Sigmoid colon (tissue), 7 donors: ENCODE measurements around the gene SLC47A1. TPM values are rescaled to one million over a fixed set of nuclear protein-coding genes. Genes with fewer than 3 reads are reported as not detected.
"Not testable (repeated sequence)": the region's sequence is repeated elsewhere in the genome, so short reads cannot be mapped to it uniquely, and the experiment has no call there.

Experiments
- DNase-seq: peaks from one replicate; pipeline ENCODE4 v3.0.0-alpha.2; 2019
- H3K27ac ChIP-seq, 4 donors: fragments of 200-600 bp; sonication (generic); one replicate each; pipeline ENCODE4 v1.5.1; 2016 to 2019; ENCODE audit warnings: mild to moderate bottlenecking in 1 of 4
- H3K27me3 ChIP-seq, 3 donors: fragments of 200-600 bp; sonication (generic); one replicate each; pipeline ENCODE4 v1.5.1; 2019; ENCODE audit warnings: mild to moderate bottlenecking in 1 of 3
- H3K36me3 ChIP-seq, 4 donors: fragments of 200-600 bp; sonication (generic); one replicate each; pipeline ENCODE4 v1.5.1; 2016 to 2019
- H3K4me1 ChIP-seq, 4 donors: fragments of 200-600 bp; sonication (generic); one replicate each; pipeline ENCODE4 v1.5.1; 2017 to 2019
- H3K4me3 ChIP-seq, 4 donors: fragments of 200-600 bp; sonication (generic); one replicate each; pipeline ENCODE4 v1.5.1; 2017 to 2019; ENCODE audit warnings: mild to moderate bottlenecking in 2 of 4, moderate library complexity in 1 of 4
- H3K9me3 ChIP-seq, 4 donors: fragments of 200-600 bp in 3 of 4; sonication (generic) in 3 of 4; one replicate each; pipeline versions ENCODE4 v1.5.1 to v1.6.1; 2013 to 2019
- EP300 ChIP-seq, 4 donors: sonication (generic); formaldehyde crosslinking; IDR thresholded peaks; one replicate each; pipeline ENCODE4 v1.6.1; 2017; ENCODE audit warnings: antibody characterized with exemption in 4 of 4
- POLR2A ChIP-seq, 2 donors: fragments of 450-650 bp; IDR thresholded peaks; one replicate each; pipeline ENCODE4 v1.6.1; 2016; ENCODE audit warnings: antibody characterized with exemption in 2 of 2, mild to moderate bottlenecking in 2 of 2, moderate library complexity in 2 of 2
- POLR2AphosphoS5 ChIP-seq, 4 donors: sonication (generic); formaldehyde crosslinking; IDR thresholded peaks; one replicate each; pipeline ENCODE4 v1.6.1; 2017; ENCODE audit warnings: antibody characterized with exemption in 4 of 4
- WGBS, 2 donors: extraction: QIAGEN DNeasy Blood & Tissue Kit; methylation state at CpG; one replicate each; pipeline ENCODE4 v1.1.7; 2013; 5-methylcytosine and 5-hydroxymethylcytosine counted together
- intact Hi-C: fragments of 100-400 bp; cut with DNase I; formaldehyde crosslinking; loops from one replicate; pipeline ENCODE4 v1.15.1; 2023
- polyA plus RNA-seq, 3 donors: library from polyadenylated mRNA; stranded (reverse); fragments of 200-250 nt; gene quantifications; one replicate each; pipeline ENCODE4 v1.2.3, GENCODE V29; 2013
- total RNA-seq, 4 donors: library from RNA; depleted of rRNA; stranded (reverse); fragments of >200 nt; gene quantifications; one replicate each; pipeline ENCODE4 v1.1.0, GENCODE V29; 2016
- TF ChIP-seq, protein P1 (sequence below), 4 experiments: fragments of 450-650 bp in 3 of 4; fragments of 200-600 bp in 1 of 4; IDR thresholded peaks; one replicate each; pipeline ENCODE4 v1.5.1; 2016 to 2019; ENCODE audit warnings: antibody characterized with exemption in 4 of 4, mild to moderate bottlenecking in 3 of 4, moderate library complexity in 2 of 4
- donor health status: healthy with polysubstance abuse.
- donor health status: Bipolar disorder and iron deficiency.
- donor health status: healthy.

SLC47A1 gene
- total and polyA plus RNA-seq, 7 donors, result 0.82 to 8.2 (median 1.2) TPM

DNA sequence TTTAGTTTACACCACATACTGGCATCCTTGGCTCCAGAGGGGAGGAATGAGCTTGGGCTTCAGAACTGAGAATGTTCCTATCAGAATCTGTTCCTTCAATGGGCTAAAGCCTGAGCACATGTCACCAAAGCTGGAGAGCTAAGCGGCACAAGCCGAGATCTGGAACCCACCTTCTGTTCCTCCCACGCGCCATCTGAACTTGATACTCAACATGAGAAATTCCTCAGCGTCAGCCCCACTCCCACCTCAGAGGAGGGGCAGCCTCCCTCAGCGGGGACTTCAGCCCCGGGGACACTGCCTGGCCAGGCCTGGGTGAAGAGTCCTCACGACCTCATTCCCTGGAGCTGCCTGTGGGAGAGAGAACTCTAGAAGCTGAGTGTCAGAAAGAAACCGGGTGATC, 22.8 kb upstream of the SLC47A1 start:
- DNase-seq, result peak; percentile 46
- no peak overlapping the region for H3K27ac ChIP-seq
- intact Hi-C loops, result no loop called here

DNA sequence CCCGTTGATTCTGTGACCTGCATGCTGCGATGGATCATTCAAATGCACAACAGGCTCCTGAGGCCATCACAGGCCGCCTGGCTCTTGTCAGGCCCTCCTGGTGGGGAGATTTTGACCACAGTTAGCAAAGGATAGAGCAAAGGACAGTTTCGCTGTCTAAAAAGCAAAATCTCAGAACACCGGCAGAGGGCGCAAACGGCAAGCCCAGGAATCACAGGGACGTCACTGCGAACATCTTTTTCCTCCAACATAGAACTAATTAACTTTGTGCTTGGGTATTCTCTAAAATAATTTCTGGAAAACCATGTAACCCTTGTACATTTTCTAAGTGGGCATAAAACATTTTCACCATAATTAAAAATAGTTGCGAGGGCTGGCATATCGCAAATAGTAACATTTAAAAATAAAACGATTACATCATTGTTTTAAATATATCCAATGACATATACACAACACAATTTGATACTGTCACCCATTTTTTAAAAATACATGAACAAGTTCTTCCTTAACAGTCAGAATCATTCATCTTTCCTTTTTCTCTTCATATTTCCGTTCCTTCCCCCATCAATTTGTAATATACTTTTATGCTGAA, 19.7 kb upstream of the SLC47A1 start:
- peak; percentile 84 for DNase-seq
- intact Hi-C loops, result loop anchor here (1.0 to 2.0 kb wide), 2 partner anchors 135 to 252 kb away; partner anchors contain the start of gene ALDH3A2
- whole genome bisulfite sequencing, 2 donors, result 7 to 16% methylated on average over 13 of the region's 13 CpGs

More for the DNA sequence above, 22.8 kb upstream of the SLC47A1 start:
- TF ChIP-seq POLR2A (IDR thresholded peaks at IDR 0.05), result no peak
- TF ChIP-seq, protein P1, sequence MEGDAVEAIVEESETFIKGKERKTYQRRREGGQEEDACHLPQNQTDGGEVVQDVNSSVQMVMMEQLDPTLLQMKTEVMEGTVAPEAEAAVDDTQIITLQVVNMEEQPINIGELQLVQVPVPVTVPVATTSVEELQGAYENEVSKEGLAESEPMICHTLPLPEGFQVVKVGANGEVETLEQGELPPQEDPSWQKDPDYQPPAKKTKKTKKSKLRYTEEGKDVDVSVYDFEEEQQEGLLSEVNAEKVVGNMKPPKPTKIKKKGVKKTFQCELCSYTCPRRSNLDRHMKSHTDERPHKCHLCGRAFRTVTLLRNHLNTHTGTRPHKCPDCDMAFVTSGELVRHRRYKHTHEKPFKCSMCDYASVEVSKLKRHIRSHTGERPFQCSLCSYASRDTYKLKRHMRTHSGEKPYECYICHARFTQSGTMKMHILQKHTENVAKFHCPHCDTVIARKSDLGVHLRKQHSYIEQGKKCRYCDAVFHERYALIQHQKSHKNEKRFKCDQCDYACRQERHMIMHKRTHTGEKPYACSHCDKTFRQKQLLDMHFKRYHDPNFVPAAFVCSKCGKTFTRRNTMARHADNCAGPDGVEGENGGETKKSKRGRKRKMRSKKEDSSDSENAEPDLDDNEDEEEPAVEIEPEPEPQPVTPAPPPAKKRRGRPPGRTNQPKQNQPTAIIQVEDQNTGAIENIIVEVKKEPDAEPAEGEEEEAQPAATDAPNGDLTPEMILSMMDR (IDR thresholded peaks at IDR 0.05), result no peak
- TF ChIP-seq POLR2AphosphoS5 (IDR thresholded peaks at IDR 0.05), result no peak
- TF ChIP-seq EP300 (IDR thresholded peaks at IDR 0.05), result no peak
- peaks cover 0 to 34% (median 8%) of the 10 kb centered on the region in 4 donors for H3K4me1 ChIP-seq
- H3K27me3 ChIP-seq, result no peaks in the 10 kb centered on the region
- H3K9me3 ChIP-seq, result no peaks in the 10 kb centered on the region
- WGBS, 2 donors, result 82 to 85% methylated on average over 9 of the region's 9 CpGs
- no peaks in the 10 kb centered on the region for H3K36me3 ChIP-seq
- no peak overlapping the region for H3K4me3 ChIP-seq

DNA sequence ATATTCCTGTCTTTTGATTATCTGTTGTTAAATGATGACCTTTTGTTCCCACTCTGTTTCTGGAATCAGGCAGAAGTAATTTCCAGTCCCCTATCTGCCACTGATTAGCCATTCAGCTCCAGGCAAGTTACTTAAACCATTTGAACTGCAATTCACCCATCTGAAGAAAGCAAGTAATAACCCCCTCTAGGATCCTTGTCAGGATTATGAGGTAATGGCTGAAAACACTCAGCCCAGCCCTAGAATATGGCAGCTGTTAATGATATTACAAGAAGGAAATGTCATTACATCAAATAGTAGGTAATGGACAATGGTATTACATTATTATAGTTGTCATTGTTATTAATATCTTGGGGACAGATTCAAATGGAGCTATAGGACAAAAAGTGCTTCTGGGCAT, 16.0 kb upstream of the SLC47A1 start:
- Histone ChIP-seq H3K27ac (no peak overlapping the region), H3K27me3 (no peaks in the 10 kb centered on the region), H3K9me3 (no peaks in the 10 kb centered on the region), H3K4me1 (peaks cover 0 to 23% (median 8%) of the 10 kb centered on the region in 4 donors), H3K4me3 (no peak overlapping the region), H3K36me3 (no peaks in the 10 kb centered on the region)
- intact Hi-C loops, result no loop called here
- TF ChIP-seq, protein P1 (IDR thresholded peaks at IDR 0.05), result no peak
- no peak for TF ChIP-seq POLR2A (IDR thresholded peaks at IDR 0.05)
- TF ChIP-seq POLR2AphosphoS5 (IDR thresholded peaks at IDR 0.05), result no peak
- no peak for TF ChIP-seq EP300 (IDR thresholded peaks at IDR 0.05)
- no peak for DNase-seq

More for the DNA sequence above, 19.7 kb upstream of the SLC47A1 start:
- Histone ChIP-seq H3K4me3 (no peak overlapping the region), H3K27me3 (no peaks in the 10 kb centered on the region), H3K36me3 (no peaks in the 10 kb centered on the region), H3K27ac (peak overlapping the region in 3 of 4 donors; percentile 23 to 68 (median 35)), H3K4me1 (peaks cover 0 to 23% (median 8%) of the 10 kb centered on the region in 4 donors), H3K9me3 (no peaks in the 10 kb centered on the region)
- TF ChIP-seq POLR2AphosphoS5 (IDR thresholded peaks at IDR 0.05) (peak in 3 of 4 donors; percentile 9 to 28 (median 11)), EP300 (IDR thresholded peaks at IDR 0.05) (no peak), POLR2A (IDR thresholded peaks at IDR 0.05) (no peak)
- TF ChIP-seq, protein P1 (IDR thresholded peaks at IDR 0.05), result peak; percentile 85 to 96 (median 95)

DNA sequence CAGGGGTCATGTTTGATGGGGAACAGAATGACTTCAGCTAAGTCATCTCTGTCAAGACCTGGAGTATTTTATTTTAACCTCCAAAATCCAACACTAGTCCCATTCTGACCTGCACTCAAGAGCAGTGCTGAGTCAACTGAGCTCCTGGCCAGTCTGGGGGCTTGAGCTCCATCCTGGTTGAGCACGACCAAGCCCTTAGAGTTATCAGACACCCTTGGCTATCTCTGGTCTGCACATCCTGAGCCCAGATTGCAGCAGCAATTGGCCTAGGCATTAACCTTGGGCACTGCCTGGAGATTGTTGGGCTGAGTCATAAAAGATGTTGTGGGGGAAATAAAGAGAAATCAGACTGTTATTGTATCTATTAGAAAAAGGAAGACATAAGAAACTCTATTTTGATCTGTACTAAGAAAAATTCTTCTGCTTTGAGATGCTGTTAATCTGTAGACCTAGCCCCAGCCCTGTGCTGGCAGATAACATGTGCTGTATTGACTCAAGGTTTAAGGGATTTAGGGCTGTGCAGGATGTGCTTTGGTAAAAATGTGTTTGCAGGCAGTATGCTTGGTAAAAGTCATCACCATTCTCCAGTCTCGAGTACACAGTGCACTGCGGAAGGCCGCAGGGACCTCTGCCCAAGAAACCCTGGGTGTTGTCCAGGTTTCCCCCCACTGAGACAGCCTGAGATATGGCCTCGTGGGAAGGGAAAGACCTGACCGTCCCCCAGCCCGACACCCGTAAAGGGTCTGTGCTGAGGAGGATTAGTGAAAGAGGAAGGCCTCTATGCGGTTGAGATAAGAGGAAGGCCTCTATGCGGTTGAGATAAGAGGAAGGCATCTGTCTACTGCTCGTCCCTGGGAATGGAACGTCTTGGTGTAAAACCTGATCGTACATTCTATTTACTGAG, 14.0 kb upstream of the SLC47A1 start:
- peaks cover 0 to 10% (median 8%) of the 10 kb centered on the region in 4 donors for H3K4me1 ChIP-seq
- H3K4me3 ChIP-seq, H3K36me3 ChIP-seq, H3K27ac ChIP-seq, H3K27me3 ChIP-seq, H3K9me3 ChIP-seq, intact Hi-C loops, DNase-seq: not testable (repeated sequence)
- WGBS, 2 donors, result 58 to 85% methylated on average over 13 of the region's 13 CpGs

DNA sequence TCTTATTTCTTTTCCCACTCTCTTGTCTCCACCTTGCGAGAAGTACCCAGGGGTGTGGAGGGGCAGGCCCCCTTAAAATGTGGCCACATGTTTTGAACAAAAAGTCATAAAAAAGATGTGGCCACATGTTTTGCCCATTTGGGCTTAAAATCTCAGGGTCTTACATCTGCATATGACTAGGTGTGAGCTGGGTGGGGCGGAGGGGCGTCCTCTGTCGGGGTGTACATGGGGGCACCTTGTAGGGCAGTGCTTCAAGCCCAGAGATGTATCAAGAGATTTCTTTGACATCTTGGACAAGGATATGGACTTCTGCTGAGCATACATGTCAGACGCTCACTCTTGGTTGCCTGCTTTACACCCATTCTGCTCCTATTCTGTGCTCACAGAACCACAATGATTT, 13.0 kb upstream of the SLC47A1 start:
- Histone ChIP-seq H3K27me3 (no peaks in the 10 kb centered on the region), H3K36me3 (no peaks in the 10 kb centered on the region), H3K9me3 (no peaks in the 10 kb centered on the region), H3K27ac (no peak overlapping the region), H3K4me1 (peaks cover 0 to 5% (median 4%) of the 10 kb centered on the region in 4 donors), H3K4me3 (no peak overlapping the region)
- intact Hi-C loops, result no loop called here
- TF ChIP-seq EP300 (IDR thresholded peaks at IDR 0.05), result no peak
- WGBS, 2 donors, result 91 to 93% methylated on average over 5 of the region's 5 CpGs
- no peak for DNase-seq
